NK-92 (cell line): Measurements from ENCODE around the gene TOLLIP.

Source experiments
- DNase-seq: peaks from one replicate; lab custom pipeline; 2025; ENCODE audit not compliant: unreplicated experiment; lab: John Stamatoyannopoulos, UW

Gene TOLLIP

DNA sequence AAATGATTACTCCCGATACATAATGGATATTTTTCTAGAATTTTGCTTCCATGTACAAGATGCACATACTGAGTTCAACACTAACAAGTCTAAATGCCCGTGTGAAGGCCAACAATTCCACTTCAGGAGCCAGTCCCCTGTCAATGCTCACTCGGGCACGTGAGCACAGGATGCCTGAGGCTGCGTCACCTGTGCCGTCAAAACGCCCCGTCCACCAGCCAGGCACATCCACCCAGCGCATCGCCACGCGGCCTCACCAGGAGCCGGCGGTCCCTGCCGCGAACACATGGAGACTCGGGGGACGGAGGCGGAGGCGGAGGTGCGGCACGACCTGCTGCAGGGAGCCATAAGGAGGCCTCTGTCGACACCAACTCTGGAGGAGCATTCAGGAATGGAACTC, 9.8 kb downstream of the TOLLIP start:
- DNase-seq: no peak

DNA sequence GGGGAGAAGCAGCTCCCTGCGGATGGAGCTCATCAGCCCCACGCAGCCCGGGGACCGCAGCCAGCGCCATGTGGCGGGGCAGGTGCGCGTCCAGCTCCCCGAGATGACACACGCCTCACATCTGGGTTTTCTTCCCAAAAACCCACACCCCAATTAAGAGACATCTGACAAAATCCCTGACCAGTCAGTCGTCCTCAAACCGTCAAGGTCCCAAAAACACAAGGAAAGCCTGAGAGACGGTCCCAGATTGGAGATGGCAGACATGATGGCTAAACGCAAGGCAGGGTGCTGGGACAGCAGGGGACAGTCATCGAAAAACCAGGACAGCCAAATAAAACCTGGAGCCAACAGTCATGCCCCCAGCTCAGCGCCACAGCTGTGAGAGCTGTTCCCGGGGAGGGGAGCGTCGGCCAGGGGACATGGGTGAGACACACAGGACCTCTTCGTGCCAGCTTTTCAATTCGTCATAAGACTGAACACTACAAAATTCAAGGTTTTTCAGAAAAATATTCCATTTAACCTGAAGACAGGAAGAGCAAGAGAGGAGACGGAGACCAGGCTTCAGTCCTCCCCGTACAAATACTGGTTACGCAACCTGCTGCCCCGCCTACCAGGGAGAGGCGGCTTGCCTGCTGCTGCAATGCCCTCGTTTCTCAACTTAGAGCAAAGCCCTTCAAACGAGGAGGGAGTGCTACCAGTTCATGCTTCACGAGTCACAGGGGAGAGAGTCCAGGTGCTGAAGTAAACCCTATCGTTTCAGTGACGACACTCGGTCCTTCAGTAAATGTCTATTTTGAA, 10.5 kb downstream of the TOLLIP start:
- no peak for DNase-seq

DNA sequence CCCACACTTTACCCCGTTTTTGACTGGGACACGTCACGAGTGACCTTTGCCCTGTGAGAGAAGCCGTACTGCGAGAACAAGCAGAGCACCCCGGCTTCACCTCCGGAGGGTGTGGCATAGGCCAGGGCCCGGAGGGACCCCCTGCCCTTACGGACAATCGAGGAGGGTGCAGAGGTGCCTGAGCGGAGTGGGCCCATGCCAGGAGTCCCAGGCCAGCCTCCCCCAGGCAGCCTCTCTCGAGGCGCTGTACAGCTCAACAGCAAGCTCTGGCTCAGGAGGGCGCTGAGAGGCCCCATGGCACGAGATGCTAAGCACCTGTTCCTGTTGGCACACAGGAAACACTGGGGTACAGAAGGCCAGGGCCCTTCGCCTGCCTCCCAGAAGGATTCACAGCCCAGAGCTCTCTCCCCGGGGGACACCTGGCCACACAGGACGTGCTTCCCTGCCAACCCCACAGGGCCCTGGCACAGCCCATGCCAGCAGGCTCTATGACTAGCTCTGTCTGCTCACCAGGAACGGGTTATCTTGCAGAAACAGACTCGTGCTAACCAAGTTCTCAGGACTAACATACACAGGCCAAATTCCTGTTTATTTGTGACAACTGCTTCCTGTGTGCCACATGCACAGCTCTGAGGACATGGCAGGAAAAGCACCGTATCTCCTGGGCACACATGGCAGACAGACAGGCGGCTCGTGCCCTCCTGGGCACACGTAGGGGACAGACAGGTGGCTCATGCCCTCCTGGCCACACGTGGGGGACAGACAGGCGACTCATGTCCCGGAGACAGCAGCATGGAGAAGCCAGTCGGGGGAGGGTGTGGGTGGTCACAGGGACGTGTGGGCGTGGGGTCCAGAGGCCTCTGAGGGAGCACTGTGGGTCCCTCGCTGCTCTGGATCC, 11.6 kb downstream of the TOLLIP start:
- DNase-seq: no peak

DNA sequence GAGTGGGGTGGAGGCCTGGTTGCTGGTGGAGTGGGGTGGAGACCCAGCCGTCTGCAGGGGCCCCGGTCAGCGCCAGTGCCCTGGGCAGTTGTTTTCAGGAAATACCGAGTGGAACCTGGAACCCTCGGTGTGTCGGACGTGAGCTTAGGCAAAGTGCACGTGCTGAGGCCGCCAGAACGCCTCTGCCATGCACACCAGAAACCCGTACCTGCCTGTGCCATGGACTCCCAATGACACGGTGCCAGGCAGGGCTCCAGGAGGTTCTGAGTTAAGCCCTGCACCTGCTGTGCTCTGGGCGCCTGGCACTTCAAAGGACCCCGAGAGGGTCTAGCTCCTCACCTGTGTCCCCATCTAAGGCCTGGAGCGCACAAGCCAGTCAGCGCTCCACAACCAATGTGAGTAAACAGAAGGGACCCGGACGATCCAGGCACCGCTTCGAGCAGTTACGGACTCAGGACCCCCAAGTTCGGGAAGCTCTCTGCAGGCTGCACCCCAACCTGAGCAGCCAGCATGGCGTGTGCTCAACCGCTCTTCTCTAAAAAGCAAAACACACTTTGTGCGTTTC, 12.3 kb downstream of the TOLLIP start:
- DNase-seq: no peak

DNA sequence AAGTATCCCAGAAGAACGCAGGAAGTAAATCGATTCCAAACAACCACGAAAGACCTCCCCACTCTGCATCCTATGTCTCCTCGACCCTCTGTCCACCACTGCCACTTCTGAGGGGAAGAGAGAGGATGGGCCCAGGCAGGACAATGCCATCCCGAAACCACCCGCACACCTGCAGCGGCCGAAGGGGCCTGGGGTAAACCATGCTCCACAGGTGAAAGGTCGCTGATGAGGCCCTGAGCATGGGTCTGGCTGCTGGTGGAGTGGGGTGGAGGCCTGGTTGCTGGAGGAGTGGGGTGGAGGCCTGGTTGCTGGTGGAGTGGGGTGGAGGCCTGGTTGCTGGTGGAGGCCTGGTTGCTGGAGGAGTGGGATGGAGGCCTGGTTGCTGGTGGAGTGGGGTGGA, 13.1 kb downstream of the TOLLIP start:
- no peak for DNase-seq

DNA sequence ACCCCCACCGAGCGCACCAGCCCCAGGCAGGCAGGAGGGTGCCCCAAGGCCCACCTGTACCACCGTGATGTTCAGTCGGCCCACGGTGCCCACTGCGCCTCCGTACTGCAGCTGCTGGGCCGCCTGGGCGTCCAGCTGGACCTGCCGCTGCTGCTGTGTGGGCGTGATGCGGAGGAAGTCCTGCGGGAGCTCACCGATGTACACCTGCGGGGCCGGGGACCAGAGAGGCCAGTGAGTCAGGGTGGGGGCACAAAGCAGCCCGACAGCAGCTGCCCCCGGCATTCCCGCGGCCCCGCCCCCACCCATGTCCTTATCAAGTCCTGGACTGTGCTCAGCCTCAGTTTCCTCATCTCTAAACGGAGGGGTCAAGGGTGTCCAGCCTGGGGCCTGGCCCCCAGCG, 13.8 kb downstream of the TOLLIP start:
- no peak for DNase-seq

DNA sequence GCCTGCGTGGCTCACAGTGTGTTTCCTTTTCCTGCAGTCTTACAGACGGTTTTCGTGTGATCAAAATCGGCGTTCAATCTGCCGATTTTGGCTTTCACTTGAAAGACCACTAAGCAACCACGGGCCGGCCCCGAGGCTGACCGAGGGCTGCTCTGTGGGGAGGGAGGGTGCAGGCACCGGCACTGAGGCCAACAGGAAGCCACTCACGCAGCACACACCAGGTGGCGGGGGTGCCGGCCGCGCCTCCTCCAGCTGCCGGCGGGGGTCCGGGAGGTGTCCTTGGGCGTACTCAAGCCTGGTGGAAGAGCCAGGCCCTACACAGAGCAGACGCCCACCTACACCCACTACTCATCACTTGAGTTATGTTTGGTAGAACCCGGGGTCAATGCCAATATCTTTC, 14.3 kb downstream of the TOLLIP start:
- DNase-seq: no peak

DNA sequence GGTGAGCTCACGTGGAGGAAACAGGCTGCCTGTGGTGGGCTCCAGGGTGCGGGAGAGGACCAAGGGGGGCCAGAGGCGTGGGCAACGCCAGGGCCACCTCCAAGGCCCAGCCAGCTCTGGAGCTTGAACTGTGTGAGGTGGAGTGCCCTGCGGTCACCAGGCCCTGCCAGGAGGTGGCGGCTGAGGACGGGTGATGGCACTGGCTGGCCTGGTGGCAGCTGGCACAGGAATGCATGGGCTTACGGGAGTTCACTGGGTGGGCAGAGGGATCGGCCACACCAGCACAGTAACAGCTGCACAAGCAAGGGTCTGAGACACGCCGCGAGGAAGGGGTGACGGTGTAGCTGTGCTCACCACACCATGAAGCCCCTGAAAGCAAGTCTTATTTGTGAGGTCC, 15.8 kb downstream of the TOLLIP start:
- no peak for DNase-seq

DNA sequence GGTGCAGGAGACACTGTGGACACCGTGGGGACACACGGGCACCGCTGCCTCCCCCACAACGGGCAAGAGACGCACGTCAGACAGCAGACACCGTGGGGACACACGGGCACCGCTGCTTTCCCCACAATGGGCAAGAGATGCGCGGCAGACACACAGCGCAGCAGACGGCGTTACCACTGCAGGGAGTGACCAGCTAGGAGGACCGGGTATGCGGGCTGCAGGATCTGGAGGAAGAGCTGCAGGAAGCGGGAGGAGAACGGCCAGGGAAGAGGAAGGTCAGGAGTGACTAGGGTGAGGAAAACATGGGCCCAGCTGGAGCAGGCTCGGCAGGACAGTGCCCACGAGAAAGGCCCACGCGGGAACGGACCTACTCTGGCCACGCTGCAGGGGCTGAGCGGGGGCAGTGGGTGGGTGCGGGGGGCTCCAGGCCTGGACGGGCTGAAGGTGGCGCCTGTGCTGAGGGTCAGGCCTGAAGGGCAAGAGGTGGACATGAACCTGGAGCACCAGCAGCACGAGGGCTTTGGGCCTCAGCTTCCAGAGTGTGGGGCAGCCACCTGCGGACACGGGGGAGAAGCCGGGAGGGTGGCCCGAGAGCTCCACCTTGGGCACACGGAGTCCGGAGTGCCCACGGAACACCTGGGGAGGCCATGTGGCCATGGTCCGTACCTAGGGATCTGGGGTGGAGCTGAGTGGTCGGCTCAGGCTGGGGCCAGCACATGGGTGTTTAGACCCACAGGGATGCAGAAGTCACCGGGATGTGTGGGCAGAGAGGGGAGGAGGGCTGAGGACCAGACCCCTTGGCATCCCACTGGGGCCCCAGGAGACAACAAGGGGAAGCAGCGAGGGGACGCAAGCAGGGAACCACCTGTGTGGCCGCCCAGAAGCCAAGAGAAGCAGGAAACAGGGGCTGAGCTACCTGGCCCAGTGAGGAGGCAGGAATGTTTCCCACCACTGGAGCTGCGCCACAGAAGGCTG, 16.5 kb downstream of the TOLLIP start:
- no peak for DNase-seq

DNA sequence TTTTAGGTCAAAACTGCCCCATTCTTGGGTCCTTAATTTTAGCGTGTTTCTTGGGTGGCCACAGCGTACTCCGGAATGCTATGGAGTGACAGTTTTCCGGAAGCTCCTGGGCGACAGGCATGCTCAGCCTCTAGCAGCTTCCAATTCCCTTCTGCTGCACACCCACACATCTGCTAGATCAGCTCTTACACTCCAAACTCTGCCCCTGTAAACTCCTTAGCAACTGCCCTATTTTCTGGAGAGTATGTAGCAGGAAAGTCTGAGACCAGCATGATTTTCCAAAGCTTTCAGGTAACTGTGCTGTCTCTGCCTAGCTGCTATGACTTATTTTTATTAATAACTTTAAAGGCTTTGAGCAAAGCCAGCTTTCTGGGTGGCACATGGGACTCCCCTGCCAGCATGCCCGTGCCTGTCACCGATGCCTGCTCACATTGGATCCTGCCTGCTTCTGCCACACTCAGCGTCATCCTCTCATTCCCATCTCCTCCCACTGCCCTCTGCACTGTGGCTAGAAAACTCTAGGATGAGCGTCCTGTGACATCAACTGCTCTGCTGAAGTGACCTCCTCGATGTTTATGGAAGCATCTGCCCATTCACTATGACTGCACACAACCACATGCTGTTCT, 17.3 kb downstream of the TOLLIP start:
- DNase-seq: no peak

DNA sequence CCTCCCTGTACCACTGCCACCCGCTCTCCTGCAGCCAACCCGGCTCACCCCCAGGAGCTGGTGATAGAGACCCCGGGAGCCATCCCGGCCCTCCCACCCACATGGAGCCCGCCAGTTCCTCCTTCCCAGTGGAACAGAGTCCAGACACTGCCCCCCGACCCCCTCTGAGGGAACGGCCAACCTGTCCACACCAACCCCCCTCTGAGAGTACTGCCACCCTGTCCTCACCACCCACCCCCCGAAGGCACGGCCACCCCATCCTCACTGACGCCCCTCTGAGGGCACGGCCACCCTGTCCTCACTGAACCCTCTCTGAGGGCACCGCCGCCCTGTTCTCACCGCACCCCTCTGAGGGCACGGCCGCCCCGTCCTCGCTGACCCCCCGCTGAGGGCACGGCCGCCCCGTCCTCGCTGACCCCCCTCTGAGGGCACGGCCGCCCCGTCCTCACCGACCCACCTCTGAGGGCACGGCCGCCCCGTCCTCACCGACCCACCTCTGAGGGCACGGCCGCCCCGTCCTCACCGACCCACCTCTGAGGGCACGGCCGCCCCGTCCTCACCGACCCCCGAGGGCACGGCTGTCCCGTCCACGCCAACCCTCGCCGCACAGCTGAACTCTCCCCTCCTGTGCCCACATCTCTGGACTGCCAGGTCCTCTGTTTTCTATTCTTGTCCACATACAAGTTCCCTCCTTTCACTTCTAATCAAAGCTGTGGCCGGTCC, 18.0 kb downstream of the TOLLIP start:
- DNase-seq: no peak

DNA sequence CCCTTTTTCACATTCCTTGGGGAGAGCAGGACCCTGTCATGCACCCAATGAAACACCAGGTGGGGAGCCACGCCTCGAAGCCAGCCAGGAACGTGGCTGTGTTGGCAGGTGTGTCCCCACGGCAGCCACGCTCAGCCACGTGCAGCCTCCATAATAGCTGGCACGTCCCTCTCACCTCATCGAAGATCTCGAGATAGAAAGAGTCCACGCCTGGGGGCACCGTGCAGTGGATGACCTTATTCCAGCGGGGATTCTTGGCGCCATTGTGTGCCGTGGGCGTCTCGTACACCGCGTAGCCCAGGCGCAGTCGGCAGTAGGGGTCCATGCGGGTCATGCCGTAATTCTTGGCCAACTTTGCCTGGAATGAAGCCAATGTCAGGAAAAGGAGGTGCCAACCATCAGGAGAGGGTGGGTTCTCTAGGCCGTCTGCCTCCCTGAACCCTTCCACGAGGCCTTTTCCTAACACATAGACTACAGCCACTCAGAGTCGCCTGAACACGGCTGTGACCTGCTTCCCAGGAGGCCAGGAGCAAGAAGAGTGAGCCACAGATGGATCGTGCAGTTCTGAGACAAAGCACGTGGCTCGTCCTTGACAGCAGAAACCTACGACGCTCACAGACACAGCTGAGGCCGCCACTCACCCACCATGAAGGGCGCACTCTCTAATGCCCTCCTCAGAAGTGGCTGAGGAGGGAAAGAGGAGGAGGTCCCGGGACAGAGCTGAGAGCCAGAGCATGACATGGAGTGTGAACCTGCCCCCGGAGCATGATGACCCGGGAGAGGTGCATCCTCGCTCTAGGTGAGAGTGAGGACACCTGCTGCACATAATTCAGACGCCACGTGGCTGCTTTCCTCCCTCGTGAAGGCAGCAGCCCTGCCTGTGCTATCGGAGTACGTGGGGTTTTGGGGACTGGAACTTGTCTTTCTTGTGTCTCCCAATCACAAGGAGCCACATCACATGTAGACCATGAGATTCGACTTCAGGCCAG, 19.1 kb downstream of the TOLLIP start:
- no peak for DNase-seq

DNA sequence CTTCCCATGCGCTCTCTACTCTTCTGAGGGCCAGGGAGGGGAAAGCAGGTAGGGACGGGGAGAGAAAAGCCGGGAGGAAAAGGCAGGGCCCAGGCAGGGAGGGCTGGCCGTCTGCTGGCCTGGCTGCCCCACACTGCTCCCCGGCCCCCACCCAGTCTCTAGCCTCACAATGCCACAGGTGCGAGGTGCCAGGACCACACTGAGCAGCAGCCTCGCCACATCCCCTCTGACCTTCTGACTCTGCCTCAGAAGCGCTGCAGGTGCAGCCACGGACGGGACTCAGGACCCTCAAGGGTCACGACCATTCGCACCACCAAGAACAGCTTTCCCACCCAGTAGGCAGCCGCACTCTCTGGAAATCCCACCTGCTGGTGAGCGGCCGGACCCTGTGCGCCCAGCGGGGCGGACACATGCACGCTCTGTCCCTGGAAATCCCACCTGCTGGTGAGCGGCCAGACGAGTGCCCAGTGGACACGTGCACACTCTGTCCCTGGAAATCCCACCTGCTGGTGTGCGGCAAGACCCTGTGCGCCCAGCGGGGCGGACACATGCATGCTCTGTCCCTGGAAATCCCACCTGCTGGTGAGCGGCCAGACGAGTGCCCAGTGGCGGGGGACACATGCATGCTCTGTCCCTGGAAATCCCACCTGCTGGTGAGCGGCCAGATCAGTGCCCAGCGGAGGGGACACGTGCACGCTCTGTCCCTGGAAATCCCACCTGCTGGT, 20.1 kb downstream of the TOLLIP start:
- DNase-seq: no peak

DNA sequence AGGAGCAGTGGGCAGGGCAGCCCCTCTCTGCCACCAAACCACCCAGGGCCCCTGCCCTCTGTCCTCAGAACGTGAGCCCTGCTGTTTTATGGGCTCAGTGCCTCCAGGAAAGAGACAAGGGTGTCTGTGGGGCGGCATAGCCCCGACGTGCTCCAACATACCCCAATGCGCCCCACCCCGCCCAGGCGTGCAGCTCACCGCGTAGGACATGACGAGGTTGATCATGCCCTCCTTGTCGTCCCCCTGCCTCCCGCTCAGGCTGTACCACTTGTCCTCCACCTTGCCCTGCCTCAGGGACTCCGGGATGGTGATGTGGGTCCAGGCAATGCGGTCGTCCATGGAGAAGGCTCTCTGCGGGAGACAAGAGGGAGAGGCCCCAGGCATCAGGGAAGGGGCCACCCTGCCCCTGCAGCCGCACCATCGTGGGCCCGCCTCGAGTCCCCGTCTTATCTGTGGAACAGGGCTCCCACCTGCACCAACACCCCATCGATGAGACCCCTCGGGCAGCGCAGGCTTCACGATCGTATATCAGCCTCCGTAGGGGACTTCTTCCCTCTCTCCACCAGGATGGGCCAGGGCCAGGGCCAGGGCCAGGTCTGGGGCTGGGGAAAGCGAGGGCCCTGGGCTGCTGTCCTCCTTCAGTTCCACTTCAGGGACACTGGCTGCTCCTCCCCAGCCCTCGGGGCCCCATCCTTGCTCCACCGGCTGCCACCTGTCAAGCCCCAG, 20.8 kb downstream of the TOLLIP start:
- no peak for DNase-seq

DNA sequence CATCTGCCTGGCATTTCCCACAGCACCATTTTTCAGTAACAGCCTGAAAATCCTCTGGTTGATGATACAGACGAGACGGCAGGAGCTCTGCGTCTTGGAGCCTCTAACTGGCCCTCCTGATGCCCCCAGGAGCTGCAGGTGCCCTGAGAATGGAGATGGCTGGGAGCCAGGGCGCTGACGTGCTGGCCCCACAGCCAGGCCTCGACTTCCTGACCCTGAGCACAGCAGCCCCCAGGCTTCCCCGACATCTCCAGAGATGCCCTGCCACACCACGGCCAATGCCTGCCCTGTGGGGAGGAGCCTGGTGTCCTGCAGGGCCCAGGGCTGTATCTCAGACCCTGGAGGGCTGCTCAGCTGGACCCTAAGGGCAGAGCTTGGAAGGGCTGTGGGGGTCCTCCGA, 21.5 kb downstream of the TOLLIP start:
- DNase-seq: no peak

DNA sequence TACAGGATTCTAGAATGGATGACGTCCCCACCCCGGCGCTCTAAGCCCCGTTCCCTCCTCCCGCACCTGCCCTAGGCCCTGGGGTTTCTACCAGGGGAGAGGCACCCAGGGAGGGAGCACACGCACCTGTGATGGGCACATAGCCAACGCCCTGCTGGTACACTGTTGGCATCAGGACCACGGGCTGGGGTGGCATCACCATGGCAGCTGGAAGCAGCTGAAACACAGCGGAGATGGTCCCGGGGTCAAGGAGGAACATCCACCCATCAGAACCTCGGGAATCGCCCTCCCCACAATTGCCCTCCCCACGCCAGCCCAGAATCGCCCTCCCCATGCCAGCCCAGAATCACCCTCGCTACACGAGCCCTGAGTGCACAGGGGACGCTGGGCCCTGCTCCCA, 23.6 kb downstream of the TOLLIP start:
- no peak for DNase-seq

DNA sequence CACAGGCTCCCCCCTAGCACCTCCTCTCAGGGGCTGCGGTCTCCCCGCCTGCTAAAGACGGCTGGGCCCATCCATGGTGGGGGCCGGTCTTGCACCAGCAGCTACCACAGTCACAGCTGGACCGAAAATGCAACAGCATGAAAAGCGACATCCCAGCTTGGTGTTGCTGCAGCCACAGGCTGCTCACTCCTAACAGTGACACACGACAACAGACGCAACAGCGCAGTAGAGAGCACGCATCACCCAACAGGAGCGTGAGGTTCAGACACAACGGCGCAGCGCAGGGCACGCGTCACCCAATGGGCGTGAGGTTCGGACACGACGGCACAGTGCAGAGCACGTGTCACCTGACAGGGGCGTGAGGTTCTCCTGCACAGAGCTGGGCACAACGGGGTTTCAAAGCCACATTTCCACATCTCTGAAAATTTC, 24.1 kb downstream of the TOLLIP start:
- DNase-seq: no peak
